GM21447 (cell line): Measurements from ENCODE around the gene GAGE2A.
"Not testable (repeated sequence)": the region's sequence is repeated elsewhere in the genome, so short reads cannot be mapped to it uniquely, and the experiment has no call there.

Experiments
- ATAC-seq: cut with Tn5 transposase; IDR thresholded peaks from one replicate; pipeline ENCODE4 v1.9.1; 2021; ENCODE audit not compliant: unreplicated experiment

The GAGE2A gene, protein sequence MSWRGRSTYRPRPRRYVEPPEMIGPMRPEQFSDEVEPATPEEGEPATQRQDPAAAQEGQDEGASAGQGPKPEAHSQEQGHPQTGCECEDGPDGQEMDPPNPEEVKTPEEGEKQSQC

DNA sequence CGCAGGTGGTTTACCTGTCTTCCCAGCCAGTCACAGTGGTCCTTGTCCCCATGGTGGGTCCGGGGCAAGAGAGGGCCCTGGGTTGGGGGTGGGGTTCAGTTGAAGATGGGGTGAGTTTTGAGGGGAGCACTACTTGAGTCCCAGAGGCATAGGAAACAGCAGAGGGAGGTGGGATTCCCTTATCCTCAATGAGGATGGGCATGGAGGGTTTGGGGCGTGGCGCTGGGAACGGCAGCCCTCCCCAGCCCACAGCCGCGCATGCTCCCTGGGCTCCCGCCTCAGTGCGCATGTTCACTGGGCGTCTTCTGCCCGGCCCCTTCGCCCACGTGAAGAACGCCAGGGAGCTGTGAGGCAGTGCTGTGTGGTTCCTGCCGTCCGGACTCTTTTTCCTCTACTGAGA, at the start of gene GAGE2A:
Gene GAGE2A (plus strand): TSS at position 301 of the 400 bp plus-strand sequence. CDS start 1,155 bp downstream, outside the sequence.
- not testable (repeated sequence) for ATAC-seq

GRCh38 chrX:49541433-49541832, 47.9 kb upstream of the GAGE2A start, which contains the start of gene GAGE12D:
TSS of gene GAGE12D (plus strand) at chrX:49541733. CDS start at chrX:49542888, 1,155 bp downstream.
- ATAC-seq = not testable (repeated sequence)

- not testable (repeated sequence) for ATAC-seq
Measured at GRCh38 chrX:49550989-49551388, 38.3 kb upstream of the GAGE2A start, which contains the start of gene GAGE12E. TSS of gene GAGE12E (plus strand) at chrX:49551289. CDS start at chrX:49552444, 1,155 bp downstream.

GRCh38 chrX:49560542-49560941, 28.8 kb upstream of the GAGE2A start, which contains the start of gene GAGE12F:
TSS of gene GAGE12F (plus strand) at chrX:49560842. CDS start at chrX:49561997, 1,155 bp downstream.
- ATAC-seq = not testable (repeated sequence)

GRCh38 chrX:49568728-49569127, 20.6 kb upstream of the GAGE2A start:
- ATAC-seq = not testable (repeated sequence)

- not testable (repeated sequence) for ATAC-seq
Measured at GRCh38 chrX:49569152-49569551, 20.1 kb upstream of the GAGE2A start.

DNA sequence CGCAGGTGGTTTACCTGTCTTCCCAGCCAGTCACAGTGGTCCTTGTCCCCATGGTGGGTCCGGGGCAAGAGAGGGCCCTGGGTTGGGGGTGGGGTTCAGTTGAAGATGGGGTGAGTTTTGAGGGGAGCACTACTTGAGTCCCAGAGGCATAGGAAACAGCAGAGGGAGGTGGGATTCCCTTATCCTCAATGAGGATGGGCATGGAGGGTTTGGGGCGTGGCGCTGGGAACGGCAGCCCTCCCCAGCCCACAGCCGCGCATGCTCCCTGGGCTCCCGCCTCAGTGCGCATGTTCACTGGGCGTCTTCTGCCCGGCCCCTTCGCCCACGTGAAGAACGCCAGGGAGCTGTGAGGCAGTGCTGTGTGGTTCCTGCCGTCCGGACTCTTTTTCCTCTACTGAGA, 19.2 kb upstream of the GAGE2A start, which contains the start of gene GAGE12G:
Gene GAGE12G (plus strand): TSS at position 301 of the 400 bp plus-strand sequence. CDS start 1,155 bp downstream, outside the sequence.
- ATAC-seq = not testable (repeated sequence)

DNA sequence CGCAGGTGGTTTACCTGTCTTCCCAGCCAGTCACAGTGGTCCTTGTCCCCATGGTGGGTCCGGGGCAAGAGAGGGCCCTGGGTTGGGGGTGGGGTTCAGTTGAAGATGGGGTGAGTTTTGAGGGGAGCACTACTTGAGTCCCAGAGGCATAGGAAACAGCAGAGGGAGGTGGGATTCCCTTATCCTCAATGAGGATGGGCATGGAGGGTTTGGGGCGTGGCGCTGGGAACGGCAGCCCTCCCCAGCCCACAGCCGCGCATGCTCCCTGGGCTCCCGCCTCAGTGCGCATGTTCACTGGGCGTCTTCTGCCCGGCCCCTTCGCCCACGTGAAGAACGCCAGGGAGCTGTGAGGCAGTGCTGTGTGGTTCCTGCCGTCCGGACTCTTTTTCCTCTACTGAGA, 9.6 kb upstream of the GAGE2A start, which contains the start of gene GAGE12H:
Gene GAGE12H (plus strand): TSS at position 301 of the 400 bp plus-strand sequence. CDS start 1,155 bp downstream, outside the sequence.
- not testable (repeated sequence) for ATAC-seq

DNA sequence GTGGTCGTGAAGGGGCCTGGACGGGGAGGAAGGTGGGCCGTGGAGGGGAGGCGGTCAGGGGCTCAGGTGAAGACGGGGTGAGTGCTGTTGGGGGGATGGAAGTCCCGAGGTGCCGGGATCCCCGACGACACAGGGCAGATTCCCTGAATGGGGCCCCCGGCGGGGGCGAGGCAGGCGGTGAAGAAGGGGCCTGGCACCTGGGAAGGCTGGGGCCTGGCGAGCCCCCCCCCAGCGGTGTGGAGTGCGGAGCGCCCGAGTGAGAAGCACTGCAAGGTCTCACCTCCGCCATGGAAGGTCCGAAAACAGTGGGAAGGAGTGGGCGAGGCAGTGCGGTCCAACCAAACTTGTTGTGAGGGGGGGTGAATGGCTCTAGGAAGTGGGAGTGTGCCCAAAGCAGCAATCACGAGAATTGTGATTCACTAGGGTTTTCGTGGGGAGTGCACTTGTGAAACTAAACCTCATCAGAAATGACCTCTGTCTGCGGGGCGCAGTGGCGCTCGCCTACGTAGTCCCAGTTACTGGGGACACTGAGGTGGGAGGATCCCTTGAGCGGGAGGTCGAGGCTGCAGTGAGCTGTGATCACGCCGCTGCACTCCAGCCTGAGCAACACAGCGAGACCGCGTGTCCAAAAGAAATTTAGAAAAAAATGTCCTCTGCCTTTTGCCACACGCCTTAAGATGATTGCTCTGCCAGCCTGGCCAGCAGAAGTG, 628 bp downstream of the GAGE2A start:
- not testable (repeated sequence) for ATAC-seq

GRCh38 chrX:49590488-49590887, 1.2 kb downstream of the GAGE2A start:
- not testable (repeated sequence) for ATAC-seq

DNA sequence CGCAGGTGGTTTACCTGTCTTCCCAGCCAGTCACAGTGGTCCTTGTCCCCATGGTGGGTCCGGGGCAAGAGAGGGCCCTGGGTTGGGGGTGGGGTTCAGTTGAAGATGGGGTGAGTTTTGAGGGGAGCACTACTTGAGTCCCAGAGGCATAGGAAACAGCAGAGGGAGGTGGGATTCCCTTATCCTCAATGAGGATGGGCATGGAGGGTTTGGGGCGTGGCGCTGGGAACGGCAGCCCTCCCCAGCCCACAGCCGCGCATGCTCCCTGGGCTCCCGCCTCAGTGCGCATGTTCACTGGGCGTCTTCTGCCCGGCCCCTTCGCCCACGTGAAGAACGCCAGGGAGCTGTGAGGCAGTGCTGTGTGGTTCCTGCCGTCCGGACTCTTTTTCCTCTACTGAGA, 9.4 kb downstream of the GAGE2A start, which contains the start of gene GAGE1:
Gene GAGE1 (plus strand): TSS at position 301 of the 400 bp plus-strand sequence. CDS start 1,155 bp downstream, outside the sequence.
- not testable (repeated sequence) for ATAC-seq

DNA sequence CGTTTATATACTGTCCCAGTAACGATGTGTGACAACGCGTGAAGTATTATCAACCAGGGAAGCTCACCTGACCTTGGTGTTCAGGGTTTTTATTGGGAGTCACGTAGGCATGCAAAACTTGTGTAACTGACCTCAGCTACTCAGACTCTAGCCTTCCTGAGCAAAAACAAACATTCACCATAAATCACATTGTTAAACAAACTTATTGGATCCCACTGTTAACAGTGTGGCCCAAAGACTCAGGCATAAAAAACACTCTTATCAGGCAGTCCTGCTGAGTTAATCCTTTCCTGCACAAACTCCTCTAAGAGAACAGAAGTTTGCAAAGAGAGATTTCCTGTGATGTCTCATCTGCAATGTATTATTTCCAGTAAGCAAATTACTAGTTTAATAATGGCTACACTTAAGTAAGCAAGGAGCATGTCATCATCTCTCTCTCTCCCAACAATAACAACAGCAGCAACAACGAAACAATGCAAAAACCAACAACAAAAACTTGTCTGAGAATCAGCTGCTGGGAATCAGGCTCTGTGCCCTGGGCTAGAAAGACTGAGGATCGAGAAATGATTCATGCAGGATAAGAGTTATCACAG, 21.5 kb downstream of the GAGE2A start:
- no peak for ATAC-seq

DNA sequence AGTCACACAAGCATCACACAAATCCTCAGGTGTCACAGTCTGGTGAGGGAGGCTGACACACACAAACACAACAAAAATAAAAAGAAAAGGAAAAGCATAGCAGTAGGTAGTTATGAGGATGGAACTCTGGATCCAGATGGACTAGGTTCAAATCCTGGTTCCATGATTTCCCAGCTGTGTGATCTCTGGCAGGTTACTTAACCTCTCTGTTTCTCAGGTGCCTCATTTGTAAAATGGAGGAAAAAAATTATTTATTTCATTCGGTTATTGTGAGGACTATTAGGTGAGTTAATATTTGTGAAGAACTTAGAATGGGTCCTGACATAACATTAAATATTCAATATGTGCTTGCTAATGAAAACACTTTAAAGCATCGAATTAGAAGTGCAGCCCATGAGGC, 29.3 kb downstream of the GAGE2A start:
- ATAC-seq = no peak

GRCh38 chrX:49627086-49627777, 37.9 kb downstream of the GAGE2A start:
- ATAC-seq = no peak

DNA sequence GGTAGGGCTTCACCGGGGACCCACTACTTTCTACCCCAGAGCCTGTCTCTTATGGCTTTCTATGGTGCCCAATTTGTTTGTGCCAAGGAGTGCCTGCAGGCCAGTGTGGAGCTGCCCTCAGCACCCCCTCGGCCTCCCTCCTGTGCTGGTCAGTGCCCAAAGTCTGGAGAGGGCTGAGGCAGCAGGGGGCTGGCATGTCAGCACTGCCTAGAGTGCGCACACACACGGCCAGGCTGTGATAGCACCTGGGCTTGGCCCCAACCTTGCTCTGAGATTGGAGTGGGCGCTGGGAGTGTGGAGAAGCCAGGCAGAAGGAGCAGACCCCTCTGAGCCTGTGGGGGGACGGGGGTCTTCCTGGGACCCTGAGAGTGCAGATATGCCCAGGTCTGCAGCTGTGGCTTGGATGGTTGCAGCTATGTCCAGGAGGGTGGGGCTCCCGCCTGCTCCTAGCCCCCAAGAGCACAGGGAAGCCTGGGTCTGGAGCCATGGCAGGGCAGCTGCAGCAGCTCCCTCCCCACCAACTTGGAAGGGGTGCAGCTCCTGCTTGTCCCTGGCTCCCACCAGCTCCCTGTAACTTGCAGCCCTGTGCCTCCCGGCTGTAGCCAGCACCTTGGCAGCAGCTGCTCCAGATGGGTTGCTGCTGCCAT, 55.8 kb downstream of the GAGE2A start:
- no peak for ATAC-seq
